HG03196 (cell line): ENCODE measurements around the gene CHCHD1.
"Not testable (repeated sequence)": the region's sequence is repeated elsewhere in the genome, so short reads cannot be mapped to it uniquely, and the experiment has no call there.

Experiments used
- ATAC-seq: cut with Tn5 transposase; IDR thresholded peaks from one replicate; pipeline ENCODE4 v1.9.1; 2021; ENCODE audit not compliant: unreplicated experiment

The CHCHD1 gene

GRCh38 chr10:73790886-73791625 is 9.2 kb downstream of the CHCHD1 start:
- no peak for ATAC-seq

- no peak for ATAC-seq
These were observed 10.1 kb downstream of the CHCHD1 start for GRCh38 chr10:73791871-73792400.

- no peak for ATAC-seq
These were observed 11.6 kb downstream of the CHCHD1 start for GRCh38 chr10:73793456-73793855.

GRCh38 chr10:73795491-73795890 is 13.6 kb downstream of the CHCHD1 start:
- ATAC-seq: not testable (repeated sequence)

- ATAC-seq: not testable (repeated sequence)
These were observed 14.2 kb downstream of the CHCHD1 start for GRCh38 chr10:73796035-73796434.

GRCh38 chr10:73796766-73797165 is 14.9 kb downstream of the CHCHD1 start:
- ATAC-seq: no peak

GRCh38 chr10:73797324-73798025 is 15.6 kb downstream of the CHCHD1 start:
- no peak for ATAC-seq

- ATAC-seq: no peak
These were observed 16.2 kb downstream of the CHCHD1 start for GRCh38 chr10:73798087-73798486.

GRCh38 chr10:73798927-73799560 is 17.2 kb downstream of the CHCHD1 start:
- no peak for ATAC-seq

GRCh38 chr10:73799899-73800559 is 18.2 kb downstream of the CHCHD1 start:
- no peak for ATAC-seq

GRCh38 chr10:73800560-73801252 is 18.9 kb downstream of the CHCHD1 start:
- ATAC-seq: no peak

GRCh38 chr10:73801253-73801590 is 19.4 kb downstream of the CHCHD1 start:
- ATAC-seq: no peak

GRCh38 chr10:73802276-73802991 is 20.6 kb downstream of the CHCHD1 start:
- no peak for ATAC-seq

GRCh38 chr10:73803680-73804286 is 21.9 kb downstream of the CHCHD1 start:
- ATAC-seq: no peak

- no peak for ATAC-seq
These were observed 24.5 kb downstream of the CHCHD1 start for GRCh38 chr10:73806176-73806950.

- ATAC-seq: no peak
These were observed 25.6 kb downstream of the CHCHD1 start for GRCh38 chr10:73807471-73807870.

- ATAC-seq: no peak
These were observed 26.4 kb downstream of the CHCHD1 start for GRCh38 chr10:73808021-73808815.
